GM12865 (cell line): ENCODE measurements around the gene ROBO4.
A peak's percentile ranks its signal among the peaks of the same experiment; 100 is the strongest.

Source experiments
- DNase-seq: peaks from one replicate; pipeline ENCODE4 v3.0.0; 2010; ENCODE audit warnings: low read depth
- H3K4me3 ChIP-seq: 2 replicates; pipeline ENCODE4 v1.5.1; 2011; ENCODE audit warnings: mild to moderate bottlenecking, low read depth, low read length, control low read depth
- CTCF ChIP-seq: IDR thresholded peaks from 2 replicates; pipeline ENCODE4 v1.5.1; 2011; ENCODE audit warnings: low read length, control low read depth, low read depth, inconsistent platforms; ENCODE audit not compliant: insufficient read depth; ENCODE audit errors: missing control alignments

Gene ROBO4

GRCh38 chr11:124878759-124879492 lies 18.7 kb downstream of the ROBO4 start:
- TF ChIP-seq CTCF: no peak
- DNase-seq: no peak
- no peak overlapping the region for H3K4me3 ChIP-seq

- no peak for TF ChIP-seq CTCF
- no peak for DNase-seq
- H3K4me3 ChIP-seq: no peak overlapping the region
These were observed 19.5 kb downstream of the ROBO4 start for GRCh38 chr11:124877910-124878758.

GRCh38 chr11:124877631-124877909 lies 20.1 kb downstream of the ROBO4 start:
- no peak for TF ChIP-seq CTCF
- no peak overlapping the region for H3K4me3 ChIP-seq
- DNase-seq: no peak

GRCh38 chr11:124876818-124877630 lies 20.6 kb downstream of the ROBO4 start:
- DNase-seq: no peak
- no peak for TF ChIP-seq CTCF
- H3K4me3 ChIP-seq: peak overlapping the region; percentile 66

GRCh38 chr11:124875943-124876817 lies 21.5 kb downstream of the ROBO4 start:
- H3K4me3 ChIP-seq: peak overlapping the region; percentile 66
- TF ChIP-seq CTCF: peak; percentile 76
- peak; percentile 84 for DNase-seq

GRCh38 chr11:124875401-124875800 lies 22.3 kb downstream of the ROBO4 start:
- H3K4me3 ChIP-seq: no peak overlapping the region
- TF ChIP-seq CTCF: no peak
- no peak for DNase-seq
